ENCODE results near the gene ATCAY. TPM values are rescaled to one million over a fixed set of nuclear protein-coding genes. Genes with fewer than 3 reads are reported as not detected.

ATCAY gene
- polyA plus RNA-seq, 1 donor = 5.4 TPM

DNA sequence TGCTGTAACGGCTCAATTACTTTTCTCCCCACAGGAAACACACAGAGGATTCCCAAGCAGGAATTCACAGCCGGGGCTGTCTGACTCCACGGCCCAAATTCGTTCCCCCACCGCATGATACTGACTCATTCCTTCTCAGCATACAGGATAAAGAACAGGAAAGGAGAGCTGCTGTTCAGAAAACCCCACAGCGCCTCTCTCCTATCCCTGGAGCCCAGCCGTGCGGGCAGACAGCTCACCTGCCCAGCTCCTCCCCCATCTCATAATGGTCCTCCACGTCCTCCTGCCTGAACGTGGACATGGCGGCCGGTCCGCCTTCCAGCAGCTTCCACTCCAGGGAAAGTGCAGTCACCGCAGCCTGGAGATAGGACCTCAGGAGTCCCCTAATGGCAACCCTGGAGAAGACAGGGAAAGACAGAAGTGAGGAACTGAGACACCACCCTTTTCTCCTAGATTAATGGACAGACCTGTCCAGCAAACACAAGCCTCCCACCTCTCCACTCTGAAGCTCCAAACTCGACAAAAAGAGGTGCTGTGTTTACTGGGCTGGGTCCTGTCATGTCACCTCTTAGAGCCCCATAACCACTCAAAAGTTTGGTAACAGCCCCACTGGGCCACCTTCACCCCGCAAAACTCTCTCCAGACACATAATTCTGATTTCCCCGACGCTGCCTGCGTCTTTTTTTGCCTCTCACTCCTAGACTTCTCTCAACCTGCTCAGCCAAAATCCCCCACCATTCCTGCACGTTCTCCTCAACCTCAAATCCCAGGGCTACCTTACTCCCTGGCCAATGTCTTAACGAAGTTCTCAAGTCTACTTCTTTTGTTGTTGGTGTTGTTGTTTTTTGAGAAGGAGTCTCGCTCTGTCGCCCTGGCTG lies 89.2 kb downstream of the ATCAY start:
- Histone ChIP-seq H3K36me3 (ENCODE audit: control insufficient read depth, insufficient read depth, low read length) (peaks cover 36% of the 10 kb centered on the region), H3K27me3 (ENCODE audit: control insufficient read depth, insufficient read depth, low read length) (no peaks in the 10 kb centered on the region), H3K27ac (ENCODE audit: low read length) (peak overlapping the region; percentile 93), H3K4me1 (ENCODE audit: control insufficient read depth, insufficient read depth, low read length) (peaks cover 39% of the 10 kb centered on the region), H3K9me3 (ENCODE audit: control insufficient read depth, low read depth, low read length) (no peaks in the 10 kb centered on the region), H3K4me3 (ENCODE audit: low read length) (peak overlapping the region; percentile 100)
- 16% methylated on average over 4 of the region's 23 CpGs for WGBS (ENCODE audit: insufficient coverage, low lambda C conversion rate)
- no peak for DNase-seq

- H3K4me1 ChIP-seq (ENCODE audit: control insufficient read depth, insufficient read depth, low read length) = peaks cover 39% of the 10 kb centered on the region
- H3K27me3 ChIP-seq (ENCODE audit: control insufficient read depth, insufficient read depth, low read length) = no peaks in the 10 kb centered on the region
- H3K36me3 ChIP-seq (ENCODE audit: control insufficient read depth, insufficient read depth, low read length) = peaks cover 35% of the 10 kb centered on the region
- peak overlapping the region; percentile 100 for H3K4me3 ChIP-seq (ENCODE audit: low read length)
- WGBS (ENCODE audit: insufficient coverage, low lambda C conversion rate) = 10% methylated on average over 2 of the region's 22 CpGs
- no peak for DNase-seq
- H3K27ac ChIP-seq (ENCODE audit: low read length) = peak overlapping the region; percentile 93
- H3K9me3 ChIP-seq (ENCODE audit: control insufficient read depth, low read depth, low read length) = no peaks in the 10 kb centered on the region
Observed at GRCh38 chr19:3970313-3970807, 89.9 kb downstream of the ATCAY start.

- H3K4me3 ChIP-seq (ENCODE audit: low read length) = peak within 1 kb of the TSS; percentile 100
- peak within 1 kb of the TSS; percentile 93 for H3K27ac ChIP-seq (ENCODE audit: low read length)
- peaks cover 36% of the 10 kb centered on the region for H3K36me3 ChIP-seq (ENCODE audit: control insufficient read depth, insufficient read depth, low read length)
- H3K4me1 ChIP-seq (ENCODE audit: control insufficient read depth, insufficient read depth, low read length) = peaks cover 35% of the 10 kb centered on the region
- peak; percentile 97 to 99 for DNase-seq
- no CpG with 5 or more reads among the region's 73 CpGs for WGBS (ENCODE audit: insufficient coverage, low lambda C conversion rate)
- no peaks in the 10 kb centered on the region for H3K27me3 ChIP-seq (ENCODE audit: control insufficient read depth, insufficient read depth, low read length)
- H3K9me3 ChIP-seq (ENCODE audit: control insufficient read depth, low read depth, low read length) = no peaks in the 10 kb centered on the region
Observed at GRCh38 chr19:3970808-3971598, 90.5 kb downstream of the ATCAY start, which contains the start of gene DAPK3. DAPK3 (minus strand) TSS chr19:3971099; CDS start chr19:3969735, 1,364 bp downstream.

DNA sequence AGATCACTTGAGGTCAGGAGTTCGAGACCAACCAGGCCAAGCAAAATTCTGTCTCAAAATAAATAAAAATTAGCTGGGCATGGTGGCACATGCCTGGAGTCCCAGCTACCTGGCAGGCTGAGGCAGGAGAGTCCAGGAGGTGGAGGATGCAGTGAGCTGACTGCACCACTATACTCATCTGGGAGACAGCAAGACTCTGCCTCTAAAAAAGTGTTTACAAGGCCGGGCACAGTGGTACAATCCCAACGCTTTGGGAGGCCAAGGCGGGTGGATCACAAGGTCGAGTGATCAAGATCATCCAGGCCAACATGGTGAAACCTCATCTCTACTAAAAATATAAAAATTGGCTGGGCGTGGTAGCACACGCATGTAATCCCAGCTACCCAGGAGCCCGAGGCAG lies 94.7 kb downstream of the ATCAY start:
- Histone ChIP-seq H3K4me1 (ENCODE audit: control insufficient read depth, insufficient read depth, low read length) (peaks cover 2% of the 10 kb centered on the region), H3K27ac (ENCODE audit: low read length) (no peak overlapping the region), H3K27me3 (ENCODE audit: control insufficient read depth, insufficient read depth, low read length) (no peaks in the 10 kb centered on the region), H3K4me3 (ENCODE audit: low read length) (no peak overlapping the region), H3K9me3 (ENCODE audit: control insufficient read depth, low read depth, low read length) (peaks cover 18% of the 10 kb centered on the region), H3K36me3 (ENCODE audit: control insufficient read depth, insufficient read depth, low read length) (peaks cover 49% of the 10 kb centered on the region)
- no peak for DNase-seq
- 100% methylated on average over 1 of the region's 8 CpGs for WGBS (ENCODE audit: insufficient coverage, low lambda C conversion rate)

DNA sequence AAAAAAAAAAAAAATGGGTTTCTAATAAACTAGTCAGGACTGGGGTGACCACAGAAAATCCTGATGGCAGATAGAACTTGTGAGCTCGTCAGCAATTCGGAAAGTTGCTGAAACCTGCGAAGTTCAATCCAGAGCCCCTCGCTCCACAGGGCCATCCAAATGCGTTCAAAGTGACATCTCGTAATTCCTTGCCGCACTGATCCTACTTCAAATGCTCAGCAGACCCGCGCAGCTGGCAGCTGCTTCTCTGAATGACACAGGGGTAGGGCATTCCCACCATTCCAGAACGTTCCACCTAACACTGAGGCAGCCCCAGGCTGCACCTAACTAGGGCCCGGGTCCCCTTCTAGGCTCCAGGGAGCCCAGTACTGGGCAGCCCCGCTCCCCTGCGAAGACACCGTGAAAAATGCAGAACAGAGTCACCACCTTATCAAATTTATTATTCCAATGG lies 95.2 kb downstream of the ATCAY start:
- no CpG with 5 or more reads among the region's 14 CpGs for WGBS (ENCODE audit: insufficient coverage, low lambda C conversion rate)
- Histone ChIP-seq H3K27me3 (ENCODE audit: control insufficient read depth, insufficient read depth, low read length) (no peaks in the 10 kb centered on the region), H3K4me3 (ENCODE audit: low read length) (no peak overlapping the region), H3K27ac (ENCODE audit: low read length) (no peak overlapping the region), H3K9me3 (ENCODE audit: control insufficient read depth, low read depth, low read length) (peaks cover 21% of the 10 kb centered on the region), H3K4me1 (ENCODE audit: control insufficient read depth, insufficient read depth, low read length) (peaks cover 2% of the 10 kb centered on the region), H3K36me3 (ENCODE audit: control insufficient read depth, insufficient read depth, low read length) (peaks cover 54% of the 10 kb centered on the region)
- DNase-seq = no peak

- Histone ChIP-seq H3K27ac (ENCODE audit: low read length) (no peak overlapping the region), H3K36me3 (ENCODE audit: control insufficient read depth, insufficient read depth, low read length) (peaks cover 64% of the 10 kb centered on the region), H3K4me1 (ENCODE audit: control insufficient read depth, insufficient read depth, low read length) (no peaks in the 10 kb centered on the region), H3K27me3 (ENCODE audit: control insufficient read depth, insufficient read depth, low read length) (no peaks in the 10 kb centered on the region), H3K9me3 (ENCODE audit: control insufficient read depth, low read depth, low read length) (peaks cover 26% of the 10 kb centered on the region), H3K4me3 (ENCODE audit: low read length) (no peak overlapping the region)
- WGBS (ENCODE audit: insufficient coverage, low lambda C conversion rate) = no CpG with 5 or more reads among the region's 29 CpGs
- DNase-seq = no peak
Observed at GRCh38 chr19:3976495-3977241, 96.2 kb downstream of the ATCAY start.

Other genes starting within 250 kb of the ATCAY start
- gene PIP5K1C, start 180.2 kb upstream of the ATCAY start, polyA plus RNA-seq = 23.0 TPM
- gene TJP3, start 172.3 kb upstream of the ATCAY start, polyA plus RNA-seq = 73.4 TPM
- 21.1 TPM for gene APBA3, start 119.0 kb upstream of the ATCAY start, polyA plus RNA-seq
- 52.1 TPM for gene MRPL54, start 118.0 kb upstream of the ATCAY start, polyA plus RNA-seq
- 0.01 TPM for gene RAX2, start 108.5 kb upstream of the ATCAY start, polyA plus RNA-seq
- 4.9 TPM for gene MATK, start 94.3 kb upstream of the ATCAY start, polyA plus RNA-seq
- gene ZFR2, start 11.6 kb upstream of the ATCAY start, polyA plus RNA-seq = 1.8 TPM
- gene NMRK2, start 52.4 kb downstream of the ATCAY start, polyA plus RNA-seq = 0.43 TPM
- gene DAPK3, start 90.4 kb downstream of the ATCAY start, polyA plus RNA-seq = 52.9 TPM
- gene EEF2, start 104.8 kb downstream of the ATCAY start, polyA plus RNA-seq = 1,852 TPM
- gene PIAS4, start 127.1 kb downstream of the ATCAY start, polyA plus RNA-seq = 26.8 TPM
- 34.1 TPM for gene ZBTB7A, start 186.2 kb downstream of the ATCAY start, polyA plus RNA-seq
- gene MAP2K2, start 243.4 kb downstream of the ATCAY start, polyA plus RNA-seq = 188 TPM

Data from large intestine (tissue), 3 donors.